ENCODE data around the gene CTIF.

GRCh38 chr18:48901145-48902022 is 362.6 kb downstream of the CTIF start:
- no peak for TF ChIP-seq CTCF (IDR thresholded peaks at IDR 0.05)
- TF ChIP-seq POLR2A (IDR thresholded peaks at IDR 0.05) = no peak
